SU-DHL-6 (cell line): ENCODE results near the gene DUS2.
"Not testable (repeated sequence)": the region's sequence is repeated elsewhere in the genome, so short reads cannot be mapped to it uniquely, and the experiment has no call there.

Experiments
- EZH2phosphoT487 ChIP-seq: fragments of 200-600 bp; sonication (generic), shearing (Covaris generic); conservative IDR thresholded peaks from 2 replicates; pipeline ENCODE4 v1.6.1; 2018; ENCODE audit warnings: mild to moderate bottlenecking, antibody characterized with exemption, low read length, moderate library complexity, mixed read lengths
- TF ChIP-seq, protein P1 (sequence below): fragments of 200-600 bp; sonication (generic); IDR thresholded peaks from one replicate; pipeline ENCODE4 v1.5.1; 2017; ENCODE audit warnings: antibody characterized with exemption, mild to moderate bottlenecking, low read length, moderate library complexity; ENCODE audit not compliant: insufficient read depth, poor library complexity, severe bottlenecking

DNA sequence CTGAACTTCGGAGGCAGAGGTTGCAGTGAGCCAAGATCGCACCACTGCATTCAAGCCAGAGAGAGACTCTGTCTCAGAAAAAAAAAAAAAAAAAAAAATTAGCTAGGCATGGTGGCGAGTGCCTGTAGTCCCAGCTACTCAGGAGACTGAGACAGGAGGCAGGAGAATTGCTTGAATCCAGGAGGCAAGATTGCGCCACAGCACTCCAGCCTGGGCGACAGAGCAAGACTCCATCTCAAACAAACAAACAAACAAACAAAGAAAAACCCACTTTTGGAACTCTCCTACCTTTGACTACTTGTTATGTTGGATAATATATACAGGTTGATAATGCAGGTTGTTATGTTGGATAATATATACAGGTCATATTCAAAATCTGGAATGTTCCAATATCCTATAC is 97.4 kb downstream of the DUS2 start:
- TF ChIP-seq, protein P1, sequence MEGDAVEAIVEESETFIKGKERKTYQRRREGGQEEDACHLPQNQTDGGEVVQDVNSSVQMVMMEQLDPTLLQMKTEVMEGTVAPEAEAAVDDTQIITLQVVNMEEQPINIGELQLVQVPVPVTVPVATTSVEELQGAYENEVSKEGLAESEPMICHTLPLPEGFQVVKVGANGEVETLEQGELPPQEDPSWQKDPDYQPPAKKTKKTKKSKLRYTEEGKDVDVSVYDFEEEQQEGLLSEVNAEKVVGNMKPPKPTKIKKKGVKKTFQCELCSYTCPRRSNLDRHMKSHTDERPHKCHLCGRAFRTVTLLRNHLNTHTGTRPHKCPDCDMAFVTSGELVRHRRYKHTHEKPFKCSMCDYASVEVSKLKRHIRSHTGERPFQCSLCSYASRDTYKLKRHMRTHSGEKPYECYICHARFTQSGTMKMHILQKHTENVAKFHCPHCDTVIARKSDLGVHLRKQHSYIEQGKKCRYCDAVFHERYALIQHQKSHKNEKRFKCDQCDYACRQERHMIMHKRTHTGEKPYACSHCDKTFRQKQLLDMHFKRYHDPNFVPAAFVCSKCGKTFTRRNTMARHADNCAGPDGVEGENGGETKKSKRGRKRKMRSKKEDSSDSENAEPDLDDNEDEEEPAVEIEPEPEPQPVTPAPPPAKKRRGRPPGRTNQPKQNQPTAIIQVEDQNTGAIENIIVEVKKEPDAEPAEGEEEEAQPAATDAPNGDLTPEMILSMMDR, result not testable (repeated sequence)
- not testable (repeated sequence) for TF ChIP-seq EZH2phosphoT487
